MCF 10A (cell line): ENCODE data around the gene ANO7. TPM values are rescaled to one million over a fixed set of nuclear protein-coding genes. Genes with fewer than 3 reads are reported as not detected.
"Not testable (repeated sequence)": the region's sequence is repeated elsewhere in the genome, so short reads cannot be mapped to it uniquely, and the experiment has no call there.

ENCODE experiments used
- BruUV-seq: library from RNA; stranded (reverse); fragments of 400-500 nt; replicated peaks from 2 replicates; lab custom pipeline; 2021; lab: Mats Ljungman, UMichigan
- CTCF ChIA-PET: fragments of 300-600 bp; sonication (Branson Sonifier 250); formaldehyde crosslinking; extraction: SDS; loops from one replicate; lab custom pipeline; 2021; ENCODE audit warnings: antibody characterized with exemption, inconsistent platforms; lab: Yijun Ruan, JAX
- POLR2A ChIA-PET: fragments of 300-600, 350-650 bp; sonication (Branson Sonifier 250); formaldehyde crosslinking; extraction: SDS; loops from one replicate; lab custom pipeline; 2020; ENCODE audit warnings: antibody characterized with exemption, inconsistent platforms; lab: Yijun Ruan, JAX
- DNase-seq: peaks from one replicate; pipeline ENCODE4 v3.0.0-alpha.2; 2018; ENCODE audit not compliant: unreplicated experiment
- H3K27ac Mint-ChIP-seq: one replicate; pipeline ENCODE4 v1.8.0; 2022; ENCODE audit warnings: mild to moderate bottlenecking, low read depth, mixed read lengths; ENCODE audit not compliant: unreplicated experiment
- H3K27me3 Mint-ChIP-seq: one replicate; pipeline ENCODE4 v1.8.0; 2022; ENCODE audit warnings: mixed read lengths; ENCODE audit not compliant: insufficient read depth, unreplicated experiment
- H3K36me3 Mint-ChIP-seq: one replicate; pipeline ENCODE4 v1.8.0; 2022; ENCODE audit warnings: mild to moderate bottlenecking, moderate library complexity, mixed read lengths; ENCODE audit not compliant: insufficient read depth, unreplicated experiment
- H3K4me1 Mint-ChIP-seq: one replicate; pipeline ENCODE4 v1.8.0; 2022; ENCODE audit warnings: mixed read lengths; ENCODE audit not compliant: insufficient read depth, unreplicated experiment
- H3K4me3 Mint-ChIP-seq: one replicate; pipeline ENCODE4 v1.8.0; 2022; ENCODE audit warnings: mild to moderate bottlenecking, moderate library complexity, mixed read lengths; ENCODE audit not compliant: unreplicated experiment
- H3K9me3 Mint-ChIP-seq: one replicate; pipeline ENCODE4 v1.8.0; 2022; ENCODE audit warnings: mixed read lengths; ENCODE audit not compliant: unreplicated experiment
- CTCF ChIP-seq: fragments of 200-600 bp; IDR thresholded peaks from one replicate; pipeline ENCODE4 v1.8.0; 2022; ENCODE audit warnings: antibody characterized with exemption, mild to moderate bottlenecking; ENCODE audit not compliant: unreplicated experiment
- intact Hi-C: fragments of 100-400 bp; cut with micrococcal nuclease; formaldehyde crosslinking; loops from 2 replicates; pipeline ENCODE4 v1.14.1; 2022
- total RNA-seq: library from RNA; stranded (reverse); gene quantifications from 2 replicates; pipeline ENCODE4 v1.2.3, GENCODE V29; 2022

Gene ANO7
- total RNA-seq, 1 experiment from 2014 or later = 0.14 TPM

- no peak for DNase-seq
- no peaks in the 10 kb centered on the region for H3K36me3 Mint-ChIP-seq
- POLR2A ChIA-PET = no interaction called here
- no peak overlapping the region for H3K27ac Mint-ChIP-seq
- no peaks in the 10 kb centered on the region for H3K27me3 Mint-ChIP-seq
- H3K4me3 Mint-ChIP-seq = no peak overlapping the region
- no peak for TF ChIP-seq CTCF
- no TSS peak for BruUV-seq
- intact Hi-C loops = no loop called here
- CTCF ChIA-PET = no interaction called here
- no peaks in the 10 kb centered on the region for H3K4me1 Mint-ChIP-seq
- H3K9me3 Mint-ChIP-seq = no peaks in the 10 kb centered on the region
Measured at GRCh38 chr2:241194811-241195210, 6.3 kb downstream of the ANO7 start.

GRCh38 chr2:241195506-241196130 lies 7.1 kb downstream of the ANO7 start:
- Mint-ChIP-seq H3K4me3 (no peak overlapping the region), H3K27me3 (no peaks in the 10 kb centered on the region), H3K27ac (no peak overlapping the region), H3K9me3 (no peaks in the 10 kb centered on the region), H3K4me1 (no peaks in the 10 kb centered on the region), H3K36me3 (no peaks in the 10 kb centered on the region)
- intact Hi-C loops = no loop called here
- no peak for TF ChIP-seq CTCF
- no peak for DNase-seq
- ChIA-PET POLR2A (no interaction called here), CTCF (interaction anchor here (0.6 kb wide), 1 partner anchor 344 kb away, joined by 3 read pairs; no protein-coding TSS in a partner anchor)
- no TSS peak for BruUV-seq

DNA sequence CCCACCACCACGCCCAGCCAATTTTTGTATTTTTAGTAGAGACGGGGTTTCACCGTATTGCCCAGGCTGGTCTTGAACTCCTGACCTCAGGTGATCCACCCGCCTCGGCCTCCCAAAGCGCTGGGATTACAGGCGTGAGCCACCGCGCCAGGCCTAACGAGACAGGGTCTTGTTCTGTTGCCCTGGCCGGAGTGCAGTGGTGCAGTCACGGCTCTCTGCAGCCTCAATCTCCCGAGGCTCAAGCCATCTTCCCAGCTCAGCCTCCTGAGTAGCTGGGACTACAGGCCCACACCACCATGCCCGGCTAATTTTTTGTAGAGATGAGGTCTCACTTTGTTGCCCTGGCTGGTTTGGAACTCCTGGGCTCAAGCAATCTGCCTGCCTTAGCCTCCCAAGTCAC lies 8.8 kb downstream of the ANO7 start:
- H3K27me3 Mint-ChIP-seq, H3K4me3 Mint-ChIP-seq, intact Hi-C loops, CTCF ChIA-PET, BruUV-seq, H3K9me3 Mint-ChIP-seq, POLR2A ChIA-PET, H3K4me1 Mint-ChIP-seq, H3K36me3 Mint-ChIP-seq, H3K27ac Mint-ChIP-seq, DNase-seq: not testable (repeated sequence)

- H3K27ac Mint-ChIP-seq = no peak overlapping the region
- TF ChIP-seq CTCF = no peak
- no TSS peak for BruUV-seq
- H3K36me3 Mint-ChIP-seq = no peaks in the 10 kb centered on the region
- no peaks in the 10 kb centered on the region for H3K9me3 Mint-ChIP-seq
- DNase-seq = no peak
- intact Hi-C loops = no loop called here
- no peaks in the 10 kb centered on the region for H3K4me1 Mint-ChIP-seq
- POLR2A ChIA-PET = interaction anchor here (0.6 kb wide), 1 partner anchor 132 kb away, joined by 3 read pairs; no protein-coding TSS in a partner anchor
- CTCF ChIA-PET = no interaction called here
- no peaks in the 10 kb centered on the region for H3K27me3 Mint-ChIP-seq
- H3K4me3 Mint-ChIP-seq = no peak overlapping the region
Measured at GRCh38 chr2:241197947-241198346, 9.5 kb downstream of the ANO7 start.
